Activated CD4-positive, CD25-positive, alpha-beta regulatory T cell treated with anti-CD3 and anti-CD28 coated beads, Interleukin-2, amount 50 U/mL, for 24 hours (primary cell): ENCODE data around the gene PICK1.
"Not testable (repeated sequence)": the region's sequence is repeated elsewhere in the genome, so short reads cannot be mapped to it uniquely, and the experiment has no call there.

ENCODE experiments used
- ATAC-seq, 2 donors: fragments of 150-1000 bp; cut with Tn5 transposase; one replicate each; pipeline ENCODE4 v1.10.0; 2021; ENCODE audit warnings: mild to moderate bottlenecking in 1 of 2, moderate library complexity in 1 of 2

PICK1 gene

DNA sequence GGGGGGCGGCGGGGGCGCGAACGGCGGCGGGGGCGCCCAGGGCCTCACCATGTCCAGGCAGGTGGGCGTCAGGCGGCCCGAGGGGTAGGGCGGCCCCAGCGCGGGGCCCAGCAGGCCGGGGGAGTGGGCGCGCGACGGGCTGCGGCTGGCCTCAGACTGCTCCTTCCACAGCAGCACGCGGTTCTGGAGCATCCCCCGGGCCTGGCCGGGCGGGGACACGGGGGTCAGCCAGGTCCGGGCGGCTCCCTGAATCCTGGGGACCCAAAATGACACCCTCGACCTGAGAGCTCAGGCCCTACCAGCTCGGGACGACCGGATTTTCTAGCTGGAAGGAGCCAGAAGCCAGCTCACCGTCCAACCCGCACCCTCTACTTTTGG, 32.3 kb downstream of the PICK1 start:
- ATAC-seq, result no peak

DNA sequence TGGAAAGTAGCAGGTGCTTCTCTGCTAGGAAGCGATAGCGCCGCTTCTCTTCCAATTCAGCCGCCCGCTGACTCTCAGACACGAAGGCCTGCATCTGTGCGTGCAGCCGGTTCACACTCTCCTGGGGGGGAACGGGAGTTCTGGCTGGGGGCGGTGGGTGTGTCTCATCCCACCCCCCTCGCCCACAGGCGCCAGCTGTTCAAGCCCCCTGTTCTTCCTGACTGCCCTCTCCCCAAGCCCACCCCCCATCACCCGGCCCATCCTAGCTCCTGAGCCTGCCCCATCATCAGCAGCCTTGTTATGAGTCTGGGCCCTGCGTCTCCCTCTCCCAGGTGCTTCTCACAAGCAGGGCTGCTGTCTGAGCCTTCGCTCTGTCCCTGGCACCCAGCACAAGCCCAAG, 39.9 kb downstream of the PICK1 start:
- no peak for ATAC-seq

DNA sequence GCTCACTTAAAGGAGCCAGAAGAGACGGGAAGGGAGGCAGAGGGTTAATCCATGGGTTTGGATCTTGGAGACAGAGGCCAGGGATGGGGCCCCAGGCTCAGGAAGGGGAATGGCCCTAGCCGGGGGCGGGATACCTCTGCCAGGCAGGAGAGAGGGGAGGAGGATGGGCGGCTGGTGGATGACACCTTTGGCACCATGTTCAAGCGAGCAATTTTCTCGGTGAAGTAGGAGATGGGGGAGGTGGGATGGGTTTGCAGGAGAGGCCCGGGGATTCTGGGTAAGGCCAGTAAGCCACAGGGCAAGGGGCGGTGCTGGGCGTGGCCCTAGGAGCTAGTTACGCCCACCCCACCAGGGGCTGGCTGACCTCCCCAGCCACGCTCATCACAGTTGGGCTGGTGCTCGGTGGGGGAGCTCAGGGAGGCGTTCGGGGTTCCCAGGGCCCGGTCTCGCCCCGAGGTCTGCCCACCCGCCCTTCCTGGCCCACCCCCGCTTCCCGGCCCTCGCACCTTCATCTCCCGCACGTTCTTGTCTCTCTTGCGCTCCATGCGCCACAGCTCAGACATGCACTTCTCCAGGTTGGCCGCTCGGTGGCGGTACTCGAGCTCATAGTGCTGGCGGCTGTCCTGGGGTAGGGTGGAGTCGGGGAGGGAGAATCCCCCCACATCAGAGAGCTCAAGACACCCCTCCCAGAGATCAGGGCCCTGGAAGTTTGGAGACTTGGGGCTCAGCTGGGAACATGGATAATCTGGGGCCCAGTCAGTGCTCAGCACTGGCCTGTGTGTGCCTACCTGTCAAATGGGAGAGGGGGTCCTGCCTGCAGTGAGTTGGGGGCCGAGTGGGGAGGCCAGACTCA, 40.6 kb downstream of the PICK1 start:
- ATAC-seq, result no peak

DNA sequence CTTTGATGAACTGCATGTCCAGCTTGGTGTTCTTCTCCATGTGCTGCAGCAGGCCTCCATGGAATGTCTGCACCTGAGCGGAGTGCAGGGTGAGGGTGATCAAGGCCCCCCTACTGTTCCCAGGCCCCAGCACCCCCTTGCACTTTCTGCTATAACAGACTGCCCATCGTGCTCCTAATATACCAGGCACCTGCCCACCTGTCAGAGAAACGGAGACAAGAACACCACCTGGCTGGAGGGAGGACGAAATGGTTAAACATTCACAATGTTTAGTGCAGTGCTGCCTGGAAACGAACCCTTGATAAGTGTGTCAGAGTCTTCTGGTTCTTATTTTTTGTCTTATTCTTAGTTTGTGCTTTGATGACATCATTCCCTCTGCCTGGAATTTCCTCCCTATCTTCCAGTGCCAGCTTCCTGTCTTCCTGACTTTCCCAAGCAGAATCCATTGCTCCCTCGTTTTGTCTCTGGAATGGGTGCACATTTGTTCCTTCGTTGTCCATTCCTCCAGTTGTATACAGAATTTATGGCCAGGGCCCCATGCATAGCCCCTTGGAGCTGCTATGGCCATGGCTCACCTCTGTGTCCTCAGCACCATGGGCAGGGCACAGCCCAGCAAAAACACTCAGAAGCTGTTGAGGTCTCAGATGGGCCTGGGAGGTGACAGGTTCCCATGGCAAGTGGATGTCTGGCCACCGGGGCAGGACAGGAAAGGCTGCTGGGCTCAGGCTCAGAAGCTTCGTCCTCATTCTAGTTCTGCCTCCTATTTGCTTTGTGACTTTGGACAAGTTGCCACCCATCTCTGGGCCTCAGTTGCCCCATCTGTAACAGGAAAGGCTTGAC, 41.4 kb downstream of the PICK1 start:
- ATAC-seq, result no peak

DNA sequence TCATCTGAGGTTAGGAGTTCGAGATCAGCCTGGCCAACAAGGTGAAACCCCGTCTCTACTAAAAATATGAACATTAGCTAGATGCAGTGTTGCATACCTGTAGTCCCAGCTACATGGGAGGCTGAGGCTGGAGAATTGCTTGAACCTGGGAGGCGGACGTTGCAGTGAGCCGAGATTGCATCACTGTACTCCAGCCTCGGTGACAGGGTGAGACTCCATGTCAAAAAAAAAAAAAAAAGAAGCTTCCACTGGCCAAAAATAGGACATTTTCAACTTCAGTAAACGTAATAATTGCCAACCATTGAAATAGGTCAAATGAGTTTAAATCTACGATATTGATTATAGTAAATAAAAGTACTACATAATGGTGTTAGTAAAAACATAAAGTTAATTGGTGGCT, 46.4 kb downstream of the PICK1 start:
- no peak for ATAC-seq

DNA sequence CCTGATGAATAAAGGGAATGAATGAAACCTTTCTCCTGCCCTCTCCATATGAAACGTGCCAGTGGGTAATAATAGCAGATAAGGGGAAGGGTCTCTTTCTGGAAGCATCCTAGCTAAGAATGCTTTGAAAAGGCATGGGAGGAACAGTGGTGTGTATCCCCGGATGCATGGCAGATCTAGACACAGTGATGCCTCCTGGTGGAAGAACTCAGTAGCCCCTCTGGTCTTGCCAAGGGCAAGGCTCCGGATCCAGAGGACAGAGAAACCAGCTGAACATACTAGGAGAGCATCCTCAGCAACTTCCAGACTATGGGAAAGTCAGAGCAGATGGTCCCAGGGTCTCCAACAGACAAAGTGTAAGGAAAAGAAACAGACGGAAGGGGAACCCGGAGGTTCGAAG, 46.9 kb downstream of the PICK1 start:
- no peak for ATAC-seq

DNA sequence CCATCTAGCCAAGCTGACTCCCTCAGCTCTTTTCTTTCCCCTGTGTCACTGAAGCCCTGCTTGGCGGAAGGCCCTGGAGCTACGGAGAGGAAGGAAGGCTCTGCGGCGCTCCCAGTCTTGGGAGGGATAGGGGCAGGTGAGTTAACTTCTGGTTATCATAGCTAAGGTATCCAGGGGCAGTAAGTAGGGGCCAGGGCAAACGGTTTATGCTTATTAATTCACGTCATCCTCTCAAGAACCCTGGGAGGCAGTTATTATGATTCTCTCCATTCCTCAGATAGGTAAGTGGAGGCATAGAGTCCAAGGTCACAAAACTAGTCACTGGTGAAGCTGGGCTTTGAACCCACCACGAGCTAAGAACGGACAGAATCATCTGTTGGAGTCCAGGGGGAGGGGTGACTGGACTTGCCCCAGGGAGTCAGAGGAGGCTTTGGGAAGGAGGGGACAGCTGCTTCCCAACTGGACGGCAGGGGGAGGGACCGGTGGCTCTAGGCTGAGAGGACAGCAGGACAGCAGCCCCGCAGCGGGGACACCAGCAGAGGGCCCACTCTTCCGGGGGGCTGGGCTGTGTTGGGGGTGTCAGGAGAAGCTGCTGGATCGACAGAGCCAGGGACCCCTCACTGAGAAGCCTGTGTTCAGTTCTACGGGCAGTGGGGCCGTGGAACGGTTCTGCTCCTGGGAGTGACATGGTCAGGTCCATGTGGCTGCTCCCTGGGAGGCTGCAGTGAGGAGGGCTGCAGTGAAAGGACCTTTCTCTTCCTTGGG, 49.8 kb downstream of the PICK1 start:
- no peak for ATAC-seq

DNA sequence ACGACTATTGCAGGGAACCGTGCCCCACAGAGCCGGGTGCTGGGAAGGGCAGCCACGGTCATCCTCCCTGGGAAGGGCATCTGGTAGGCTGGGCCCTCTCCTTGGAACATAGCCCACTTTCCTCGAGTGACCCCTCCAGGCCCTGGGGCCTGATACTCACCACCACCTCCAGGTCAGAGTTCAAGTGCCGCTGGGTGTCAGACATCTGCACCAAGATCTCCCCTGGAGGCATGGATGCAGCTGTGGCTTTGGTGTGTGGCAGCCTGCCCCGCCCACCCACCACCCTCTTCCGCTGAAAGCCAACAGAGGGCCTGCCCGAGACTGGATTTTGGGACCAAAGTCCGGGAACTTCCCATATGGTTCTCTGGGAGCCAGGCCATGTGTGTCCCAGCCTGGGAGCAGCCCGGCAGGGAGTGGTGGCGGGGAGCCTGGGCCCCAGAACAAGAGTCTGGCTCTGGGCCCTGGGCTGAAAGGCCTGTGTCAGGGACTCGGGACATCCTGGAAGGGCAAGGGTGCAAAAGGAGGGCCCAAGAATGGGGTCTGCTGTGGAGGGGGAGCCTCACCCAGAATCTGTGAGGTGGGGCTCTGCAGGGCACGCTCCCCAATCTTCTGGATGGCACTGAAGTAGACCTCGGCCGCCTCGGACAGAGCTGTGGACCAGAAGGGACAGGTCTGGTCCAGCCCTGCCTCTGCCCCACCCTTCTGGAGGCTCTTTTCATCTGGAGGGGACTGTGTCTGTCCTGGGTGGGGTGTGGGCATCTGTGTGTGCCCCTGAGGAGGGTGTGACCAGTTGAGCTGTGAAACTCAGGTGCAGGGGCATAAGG, 50.7 kb downstream of the PICK1 start:
- no peak for ATAC-seq

DNA sequence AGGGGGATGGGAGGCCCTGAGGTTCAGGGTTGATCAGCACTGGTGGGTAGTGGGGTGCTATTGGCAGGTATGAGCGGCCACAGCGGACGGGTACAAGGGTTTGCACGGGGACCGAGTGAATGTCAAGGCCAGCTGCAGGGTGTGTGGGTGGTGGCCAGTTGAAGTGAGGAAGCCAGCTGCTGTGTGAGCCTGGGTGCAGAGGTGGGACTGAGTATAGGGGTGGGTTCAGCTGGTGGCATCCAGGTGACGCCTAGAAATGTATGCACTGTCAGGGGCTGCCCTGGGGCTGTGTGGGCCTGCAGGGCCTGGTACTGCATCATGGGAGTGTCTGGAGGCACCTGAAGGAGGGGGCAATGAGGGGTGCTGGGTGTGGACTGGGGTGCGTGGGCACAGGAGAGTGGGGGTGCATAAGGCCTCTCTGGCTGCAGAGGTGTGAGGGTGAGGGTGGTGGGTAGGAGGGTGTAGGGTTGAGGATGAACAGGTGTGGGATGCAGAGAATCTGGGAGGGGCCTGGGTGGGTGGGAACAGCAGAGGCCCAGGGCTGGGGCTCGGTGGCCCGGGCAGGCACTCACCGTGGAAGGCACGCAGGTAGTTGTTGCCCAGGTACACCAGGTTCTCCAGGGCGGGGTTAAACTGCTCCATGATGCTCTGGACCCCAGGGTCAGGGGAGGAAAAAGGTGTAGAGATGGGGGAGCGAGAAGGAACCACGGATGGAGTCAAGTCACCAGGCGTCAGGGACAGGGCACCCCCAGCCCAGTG, 51.5 kb downstream of the PICK1 start:
- ATAC-seq, result peak; percentile 18 to 35

DNA sequence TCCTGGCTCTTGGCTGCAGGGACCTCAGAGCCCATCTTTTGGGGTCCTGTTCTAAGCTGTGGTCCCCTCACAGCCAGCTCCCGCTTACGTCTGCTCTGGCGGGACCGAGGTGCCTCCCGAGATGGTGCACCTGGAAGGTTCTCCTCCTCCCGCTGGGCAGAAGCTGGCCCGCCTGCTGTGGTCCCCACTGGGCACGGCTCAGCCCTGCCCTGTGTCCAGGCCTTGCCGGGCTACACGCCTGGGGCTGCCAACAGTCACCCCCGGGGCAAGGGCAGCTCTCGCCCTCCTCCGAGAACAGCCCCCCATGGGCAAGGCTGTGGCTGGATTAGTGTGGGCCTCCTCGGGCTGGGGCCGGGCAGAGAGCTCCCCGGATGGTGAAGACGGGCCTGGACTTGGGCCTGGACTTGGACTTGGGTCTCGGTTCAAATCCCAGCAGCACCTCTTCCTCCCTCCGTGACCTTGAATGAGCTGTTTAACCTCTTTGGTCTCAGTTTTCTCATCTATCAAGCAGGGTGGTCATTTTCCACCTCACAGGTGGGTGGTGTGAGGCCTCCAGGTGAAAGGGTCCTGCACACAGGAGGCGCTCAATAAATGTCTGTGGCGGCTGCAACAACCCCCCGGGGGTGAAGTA, 52.3 kb downstream of the PICK1 start:
- ATAC-seq, result peak in 1 of 2 donors; percentile 40

DNA sequence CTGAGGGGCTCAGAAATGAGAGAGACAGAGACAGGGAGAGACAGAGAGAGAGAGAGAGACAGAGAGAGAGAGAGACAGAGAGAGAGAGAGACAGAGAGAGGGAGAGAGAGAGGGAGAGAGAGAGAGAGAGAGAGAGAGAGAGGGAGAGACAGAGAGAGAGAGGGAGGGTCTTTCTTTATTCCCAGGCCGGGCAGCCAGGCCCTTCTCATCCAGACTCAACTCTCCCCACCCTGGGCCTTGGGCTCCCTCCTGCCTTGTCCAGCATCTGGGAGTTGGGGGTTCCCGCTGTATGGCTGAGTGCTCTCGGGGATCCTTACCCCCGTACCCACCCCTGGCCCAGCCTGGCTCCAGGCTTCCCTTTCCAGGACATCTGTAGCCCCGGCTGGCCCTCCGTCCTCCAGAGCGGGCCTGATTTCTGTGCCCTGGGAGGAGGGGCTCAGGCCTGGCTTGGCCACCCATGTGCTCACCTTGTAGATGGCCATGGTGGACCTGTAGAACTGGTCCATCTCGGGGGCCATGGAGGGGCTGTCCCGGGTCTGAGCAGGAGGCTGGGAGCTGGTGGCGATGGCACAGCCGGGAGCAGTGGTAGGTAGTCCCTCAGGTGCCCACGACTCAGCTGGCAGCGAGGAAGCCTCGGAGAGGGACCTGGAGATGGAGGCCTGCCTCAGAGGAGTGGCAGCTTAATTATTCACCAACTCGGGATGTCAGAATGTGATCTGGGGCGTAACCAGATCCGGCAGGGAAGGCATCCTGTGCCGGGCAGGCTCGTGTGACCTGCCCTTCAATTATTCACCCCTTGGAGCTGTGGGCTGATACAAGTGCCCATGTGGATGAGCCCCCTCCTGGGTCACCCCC, 53.0 kb downstream of the PICK1 start, which contains the start of gene BAIAP2L2:
Gene BAIAP2L2, minus strand, starts transcription at position 677 of the 855 bp plus-strand sequence. Its CDS starts 159 bp downstream, at position 518.
- no peak for ATAC-seq

DNA sequence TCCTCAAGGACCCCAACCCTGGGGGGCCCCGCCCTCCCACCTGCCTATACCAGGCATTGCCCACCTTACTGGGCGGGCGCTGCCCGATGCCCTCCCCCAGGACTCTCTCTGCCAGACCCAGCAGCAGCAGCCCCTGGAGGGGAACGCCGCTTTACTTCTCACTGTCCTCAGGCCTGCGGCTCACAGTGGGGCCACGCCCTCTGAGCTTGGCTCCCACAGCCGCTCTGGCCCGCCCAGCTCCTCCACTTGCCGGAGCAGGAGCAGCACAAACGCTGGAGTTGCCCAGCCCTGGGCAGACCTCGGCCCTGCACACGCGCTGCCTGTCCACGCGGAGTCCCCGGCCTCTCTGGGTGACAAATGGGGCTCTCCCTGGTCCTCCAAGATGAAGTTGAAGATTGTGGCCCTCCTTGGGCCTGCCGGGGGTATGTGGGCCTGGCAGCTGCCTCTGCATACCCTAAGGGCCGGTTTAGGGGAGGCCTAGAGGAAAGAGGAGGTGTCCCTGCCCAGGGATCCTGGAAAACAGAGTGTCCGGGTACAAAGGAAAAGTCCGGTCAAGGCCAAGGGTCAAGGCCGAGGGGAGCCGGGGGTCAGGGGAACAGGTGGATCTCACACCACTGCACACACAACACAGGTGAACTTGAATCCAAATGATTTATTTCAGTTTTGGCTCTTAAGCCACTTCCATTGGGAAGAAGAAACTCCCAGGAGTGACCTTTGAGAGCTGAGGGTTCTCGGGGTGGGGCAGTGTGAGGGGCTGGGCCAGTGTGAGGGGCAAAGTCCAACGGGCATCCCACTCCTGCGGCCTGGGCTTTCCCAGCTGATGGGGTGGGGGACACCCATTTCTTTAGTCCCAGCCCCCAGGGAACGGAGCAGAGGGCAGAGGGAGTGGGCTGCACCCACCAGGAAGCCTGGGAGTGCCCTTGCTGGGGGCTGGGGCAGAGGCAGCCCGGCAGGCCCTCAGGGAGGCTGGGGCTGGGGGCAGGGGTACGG, 54.0 kb downstream of the PICK1 start:
- no peak for ATAC-seq

DNA sequence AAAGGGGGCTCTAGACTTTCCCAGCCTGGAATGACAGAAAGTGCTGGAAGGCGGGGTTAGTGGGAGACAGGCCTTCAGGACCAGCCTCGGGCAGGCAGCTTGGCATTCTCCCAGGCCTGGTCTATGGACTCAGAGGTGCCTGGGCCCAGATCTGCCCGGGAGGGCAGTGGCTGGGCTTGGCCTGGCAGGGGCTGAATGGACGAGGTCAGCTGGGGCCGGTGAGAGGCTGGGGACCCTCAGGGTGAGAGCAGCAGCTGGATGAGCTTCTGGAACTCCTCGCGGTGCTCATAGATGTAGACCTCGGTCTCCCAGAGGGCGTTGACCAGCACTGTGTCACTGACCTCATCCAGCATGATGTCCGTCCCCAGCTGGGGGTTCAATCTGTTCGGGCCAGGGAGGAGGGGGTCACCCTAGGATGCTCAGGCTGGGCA, 54.7 kb downstream of the PICK1 start:
- no peak for ATAC-seq

DNA sequence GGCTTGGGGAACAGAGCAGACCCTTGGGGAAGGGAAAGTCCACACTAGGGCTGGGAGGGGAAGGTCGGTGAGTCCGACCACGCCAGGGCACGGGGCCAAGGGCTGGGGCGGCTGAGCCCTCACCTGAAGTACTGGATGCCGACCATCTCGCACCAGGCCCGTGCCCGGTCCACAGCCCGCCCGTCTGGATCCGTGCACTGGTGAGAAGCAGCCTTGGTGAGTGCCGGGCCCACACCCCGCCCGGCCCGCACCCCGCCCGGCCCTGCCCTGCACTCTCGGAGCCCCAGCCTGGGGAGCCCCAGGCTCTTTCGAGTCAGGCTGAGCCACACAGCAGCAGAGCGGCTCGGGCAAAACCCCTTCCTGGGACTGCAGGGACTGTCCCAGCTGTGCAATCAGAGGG, 55.2 kb downstream of the PICK1 start:
- ATAC-seq, result no peak

DNA sequence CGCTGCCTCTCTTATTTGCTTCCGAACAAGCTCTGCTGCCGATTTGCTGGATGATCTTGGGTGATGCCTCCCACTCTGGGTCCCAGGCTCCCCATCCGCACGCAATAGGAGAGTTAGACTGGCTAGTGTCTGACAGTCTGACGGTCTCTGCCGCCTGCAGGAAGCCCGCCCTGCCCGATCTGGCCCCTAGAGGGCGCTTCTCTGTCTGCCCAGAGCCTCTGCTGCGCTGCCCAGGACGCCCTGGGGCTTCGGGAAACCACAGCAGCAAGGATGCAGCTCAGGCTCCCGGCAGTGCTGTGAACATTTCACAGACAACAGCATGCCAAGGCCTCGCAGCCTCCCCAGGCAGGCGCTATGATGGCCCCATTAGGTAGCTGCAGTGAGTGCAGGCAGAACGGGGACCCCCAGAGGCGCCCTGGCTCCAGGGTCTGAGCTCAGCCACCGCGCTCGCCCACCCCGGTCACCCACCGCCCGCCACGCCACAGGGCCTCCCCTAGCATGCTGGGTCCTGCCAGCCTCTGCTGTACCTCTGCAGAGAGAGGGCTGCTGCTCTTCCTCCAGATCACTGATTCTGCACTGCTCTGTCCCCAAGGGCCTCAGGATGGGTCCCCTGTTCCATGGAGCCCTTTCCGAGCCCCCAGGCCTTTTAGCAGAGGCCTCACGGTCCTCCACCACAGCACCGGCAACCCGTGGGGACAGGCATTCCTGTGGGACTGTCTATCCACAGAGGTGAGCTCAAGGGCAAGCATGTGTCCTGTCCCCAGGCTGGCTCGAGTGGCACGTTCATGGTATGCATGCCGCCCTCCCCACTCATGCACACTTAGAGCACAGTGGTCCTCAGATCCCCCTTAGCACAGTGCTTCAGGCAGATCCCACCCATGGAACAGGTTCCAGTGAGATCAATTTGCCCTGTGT, 57.5 kb downstream of the PICK1 start:
- ATAC-seq, result peak; percentile 77 to 89

DNA sequence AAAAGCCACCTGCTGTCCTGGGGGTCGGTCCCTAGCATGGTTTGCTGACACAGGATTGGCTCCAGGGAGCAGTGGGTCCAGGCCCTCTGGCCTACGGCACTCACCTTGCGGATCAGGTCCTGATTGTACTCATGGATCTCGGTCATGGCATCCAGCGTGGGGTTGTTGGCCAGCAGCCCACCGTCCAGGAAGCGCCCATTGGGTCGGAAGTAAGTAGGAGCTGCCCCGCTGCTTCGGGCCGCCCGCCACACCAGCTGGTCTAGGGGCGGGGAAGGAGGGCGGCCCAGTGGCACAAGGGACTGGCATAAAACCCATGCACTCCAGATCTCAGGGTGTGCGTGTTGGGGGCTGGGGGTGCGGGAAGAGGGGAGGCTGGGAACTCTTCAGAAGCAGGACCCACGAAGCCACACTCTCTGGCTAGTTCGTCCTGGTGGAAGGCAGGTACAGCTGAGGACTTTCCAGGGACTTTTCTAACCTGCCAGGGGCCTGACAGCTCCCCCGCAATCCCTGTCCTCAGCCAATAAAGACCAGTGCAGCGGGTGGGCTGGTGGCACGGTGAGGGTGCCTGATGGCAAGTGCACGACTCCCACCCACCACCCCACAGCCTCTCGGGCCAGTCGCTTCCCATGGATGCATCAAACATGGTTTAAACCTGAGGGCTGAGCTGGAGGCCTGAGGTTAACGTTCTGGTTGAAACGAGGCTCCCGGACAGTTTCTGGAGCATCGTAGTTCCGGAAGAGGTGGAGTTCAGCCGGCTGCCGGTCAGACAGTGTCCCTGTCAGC, 58.4 kb downstream of the PICK1 start:
- ATAC-seq, result no peak

DNA sequence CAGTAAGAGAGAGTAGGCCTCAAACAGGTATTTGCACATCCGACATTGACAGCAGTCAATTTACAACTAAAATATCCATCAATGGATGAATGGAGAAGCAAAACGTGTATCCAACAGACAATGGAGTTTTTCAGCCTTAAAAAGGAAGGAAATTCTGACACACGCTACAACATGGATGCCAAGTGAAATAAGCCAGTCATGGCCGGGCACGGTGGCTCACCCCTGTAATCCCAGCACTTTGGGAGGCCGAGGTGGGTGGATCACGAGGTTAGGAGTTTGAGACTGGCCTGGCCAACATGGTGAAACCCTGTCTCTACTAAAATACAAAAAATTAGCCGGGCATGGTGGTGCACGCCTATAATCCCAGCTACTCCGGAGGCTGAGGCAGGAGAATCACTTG, 60.4 kb downstream of the PICK1 start:
- not testable (repeated sequence) for ATAC-seq
